GDM1 (cell line): Measurements from ENCODE around the gene PLCD3.

Experiments
- DNase-seq: peaks from one replicate; lab custom pipeline; 2025; lab: John Stamatoyannopoulos, UW

Gene PLCD3

GRCh38 chr17:45149669-45150664 lies 17.7 kb upstream of the PLCD3 start:
- peak; percentile 58 for DNase-seq

GRCh38 chr17:45149037-45149668 lies 16.8 kb upstream of the PLCD3 start:
- DNase-seq: peak; percentile 66

GRCh38 chr17:45148183-45149036 lies 16.1 kb upstream of the PLCD3 start, which contains the start of gene HEXIM1:
HEXIM1 (plus strand) TSS chr17:45148475; CDS start chr17:45149191, 716 bp downstream.
- DNase-seq: peak; percentile 99

GRCh38 chr17:45147581-45148182 lies 15.4 kb upstream of the PLCD3 start:
- DNase-seq: peak; percentile 84

- DNase-seq: peak; percentile 83
These were observed 14.7 kb upstream of the PLCD3 start for GRCh38 chr17:45146890-45147580.

- no peak for DNase-seq
These were observed 14.2 kb upstream of the PLCD3 start for GRCh38 chr17:45146592-45146889.

GRCh38 chr17:45146166-45146565 lies 13.9 kb upstream of the PLCD3 start:
- no peak for DNase-seq

- no peak for DNase-seq
These were observed 12.7 kb upstream of the PLCD3 start for GRCh38 chr17:45145035-45145389.

GRCh38 chr17:45144199-45145034 lies 12.1 kb upstream of the PLCD3 start:
- no peak for DNase-seq

- DNase-seq: no peak
These were observed 11.5 kb upstream of the PLCD3 start for GRCh38 chr17:45143767-45144198.

- no peak for DNase-seq
These were observed 10.9 kb upstream of the PLCD3 start for GRCh38 chr17:45143094-45143670.

- no peak for DNase-seq
These were observed 7.2 kb upstream of the PLCD3 start for GRCh38 chr17:45139533-45139920.

GRCh38 chr17:45138911-45139532 lies 6.7 kb upstream of the PLCD3 start:
- no peak for DNase-seq

GRCh38 chr17:45137561-45138305 lies 5.4 kb upstream of the PLCD3 start:
- DNase-seq: no peak

GRCh38 chr17:45136846-45137560 lies 4.7 kb upstream of the PLCD3 start:
- DNase-seq: no peak

GRCh38 chr17:45135978-45136791 lies 3.9 kb upstream of the PLCD3 start:
- no peak for DNase-seq
